ENCODE results near the gene JPH3. TPM values are rescaled to one million over a fixed set of nuclear protein-coding genes. Genes with fewer than 3 reads are reported as not detected.

The JPH3 gene
- total and polyA plus RNA-seq, 10 of the 15 experiments (the other 5 are each of a cell fraction or from before 2014, with no cell fraction given): 0.05 TPM; not detected in 9

DNA sequence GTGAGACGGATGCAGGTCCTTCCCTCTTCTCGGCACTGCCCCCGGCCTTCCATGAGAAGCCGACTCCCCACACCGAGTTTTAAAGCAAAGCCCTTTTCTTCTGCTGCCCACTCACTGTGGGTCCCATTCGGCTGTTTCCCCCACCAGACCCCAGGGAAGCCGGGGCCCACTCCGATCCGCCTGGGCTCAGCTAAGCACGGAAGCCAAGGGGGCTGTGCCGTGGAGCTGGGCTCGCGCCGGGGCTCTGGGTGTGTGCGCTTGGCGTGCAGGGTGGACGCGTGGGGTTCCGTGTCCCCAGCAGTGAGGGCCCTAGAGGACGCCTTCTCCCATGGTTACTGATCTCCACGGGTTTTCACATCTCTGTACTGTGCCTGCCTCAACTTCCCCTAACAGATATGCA, 94.9 kb downstream of the JPH3 start:
- no peak overlapping the region for H3K9ac ChIP-seq (ENCODE audit: control insufficient read depth, insufficient read depth, low read length)
- no peaks in the 10 kb centered on the region for H4K20me1 ChIP-seq (ENCODE audit: control insufficient read depth, insufficient read depth)
- H3K27me3 ChIP-seq (replicated peaks in 1 of 2; ENCODE audit: control insufficient read depth in 2 of 2, insufficient read depth in 2 of 2, low read length in 1 of 2): no peaks in the 10 kb centered on the region
- peaks cover 12 to 14% of the 10 kb centered on the region in 2 experiments; a peak in 3 of 4 replicates for H3K36me3 ChIP-seq (ENCODE audit: control insufficient read depth in 2 of 2, insufficient read depth in 2 of 2, low read length in 1 of 2)
- no peak overlapping the region for H2AFZ ChIP-seq (ENCODE audit: control insufficient read depth, low read depth, low read length)
- RAD21 ChIA-PET (ENCODE audit: unreplicated experiment): no interaction called here
- peaks cover 32% of the 10 kb centered on the region for H3K4me1 ChIP-seq (ENCODE audit: control insufficient read depth, insufficient read depth, low read length)
- POLR2A ChIA-PET: no interaction called here
- no peaks in the 10 kb centered on the region for H3K79me2 ChIP-seq (ENCODE audit: control insufficient read depth, insufficient read depth, low read length)
- no TSS peak for BruUV-seq (replicated peaks)
- DNase-seq (ENCODE audit: low read depth, low spot score) (no peak), FAIRE-seq (no peak), ATAC-seq (no peak)
- no peaks in the 10 kb centered on the region for H3K9me3 ChIP-seq (replicated peaks; ENCODE audit: control insufficient read depth, insufficient read depth, low read length)
- H3K4me3 ChIP-seq: no peak overlapping the region
- no peak overlapping the region for H3K27ac ChIP-seq (ENCODE audit: control insufficient read depth, insufficient read depth)
- intact Hi-C loops (cut with micrococcal nuclease; ENCODE audit: unreplicated experiment): no loop called here
- 97% methylated on average over 18 of the region's 21 CpGs for WGBS (ENCODE audit: insufficient coverage, insufficient replicate concordance, low lambda C conversion rate, missing lambda C conversion rate)
- SMC1A ChIA-PET (ENCODE audit: uncharacterized antibody, unreplicated experiment): no interaction called here
- CTCF ChIA-PET: no interaction called here
- H3K4me2 ChIP-seq (ENCODE audit: control insufficient read depth, insufficient read depth): no peak overlapping the region
- in situ Hi-C loops (cut with MboI): no loop called here
- no peak for TF ChIP-seq RUNX3 (IDR thresholded peaks at IDR 0.05; ENCODE audit: low read length)
- TF ChIP-seq, protein P1, sequence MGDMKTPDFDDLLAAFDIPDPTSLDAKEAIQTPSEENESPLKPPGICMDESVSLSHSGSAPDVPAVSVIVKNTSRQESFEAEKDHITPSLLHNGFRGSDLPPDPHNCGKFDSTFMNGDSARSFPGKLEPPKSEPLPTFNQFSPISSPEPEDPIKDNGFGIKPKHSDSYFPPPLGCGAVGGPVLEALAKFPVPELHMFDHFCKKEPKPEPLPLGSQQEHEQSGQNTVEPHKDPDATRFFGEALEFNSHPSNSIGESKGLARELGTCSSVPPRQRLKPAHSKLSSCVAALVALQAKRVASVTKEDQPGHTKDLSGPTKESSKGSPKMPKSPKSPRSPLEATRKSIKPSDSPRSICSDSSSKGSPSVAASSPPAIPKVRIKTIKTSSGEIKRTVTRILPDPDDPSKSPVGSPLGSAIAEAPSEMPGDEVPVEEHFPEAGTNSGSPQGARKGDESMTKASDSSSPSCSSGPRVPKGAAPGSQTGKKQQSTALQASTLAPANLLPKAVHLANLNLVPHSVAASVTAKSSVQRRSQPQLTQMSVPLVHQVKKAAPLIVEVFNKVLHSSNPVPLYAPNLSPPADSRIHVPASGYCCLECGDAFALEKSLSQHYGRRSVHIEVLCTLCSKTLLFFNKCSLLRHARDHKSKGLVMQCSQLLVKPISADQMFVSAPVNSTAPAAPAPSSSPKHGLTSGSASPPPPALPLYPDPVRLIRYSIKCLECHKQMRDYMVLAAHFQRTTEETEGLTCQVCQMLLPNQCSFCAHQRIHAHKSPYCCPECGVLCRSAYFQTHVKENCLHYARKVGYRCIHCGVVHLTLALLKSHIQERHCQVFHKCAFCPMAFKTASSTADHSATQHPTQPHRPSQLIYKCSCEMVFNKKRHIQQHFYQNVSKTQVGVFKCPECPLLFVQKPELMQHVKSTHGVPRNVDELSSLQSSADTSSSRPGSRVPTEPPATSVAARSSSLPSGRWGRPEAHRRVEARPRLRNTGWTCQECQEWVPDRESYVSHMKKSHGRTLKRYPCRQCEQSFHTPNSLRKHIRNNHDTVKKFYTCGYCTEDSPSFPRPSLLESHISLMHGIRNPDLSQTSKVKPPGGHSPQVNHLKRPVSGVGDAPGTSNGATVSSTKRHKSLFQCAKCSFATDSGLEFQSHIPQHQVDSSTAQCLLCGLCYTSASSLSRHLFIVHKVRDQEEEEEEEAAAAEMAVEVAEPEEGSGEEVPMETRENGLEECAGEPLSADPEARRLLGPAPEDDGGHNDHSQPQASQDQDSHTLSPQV (IDR thresholded peaks at IDR 0.05): no peak
- TF ChIP-seq, protein P2, sequence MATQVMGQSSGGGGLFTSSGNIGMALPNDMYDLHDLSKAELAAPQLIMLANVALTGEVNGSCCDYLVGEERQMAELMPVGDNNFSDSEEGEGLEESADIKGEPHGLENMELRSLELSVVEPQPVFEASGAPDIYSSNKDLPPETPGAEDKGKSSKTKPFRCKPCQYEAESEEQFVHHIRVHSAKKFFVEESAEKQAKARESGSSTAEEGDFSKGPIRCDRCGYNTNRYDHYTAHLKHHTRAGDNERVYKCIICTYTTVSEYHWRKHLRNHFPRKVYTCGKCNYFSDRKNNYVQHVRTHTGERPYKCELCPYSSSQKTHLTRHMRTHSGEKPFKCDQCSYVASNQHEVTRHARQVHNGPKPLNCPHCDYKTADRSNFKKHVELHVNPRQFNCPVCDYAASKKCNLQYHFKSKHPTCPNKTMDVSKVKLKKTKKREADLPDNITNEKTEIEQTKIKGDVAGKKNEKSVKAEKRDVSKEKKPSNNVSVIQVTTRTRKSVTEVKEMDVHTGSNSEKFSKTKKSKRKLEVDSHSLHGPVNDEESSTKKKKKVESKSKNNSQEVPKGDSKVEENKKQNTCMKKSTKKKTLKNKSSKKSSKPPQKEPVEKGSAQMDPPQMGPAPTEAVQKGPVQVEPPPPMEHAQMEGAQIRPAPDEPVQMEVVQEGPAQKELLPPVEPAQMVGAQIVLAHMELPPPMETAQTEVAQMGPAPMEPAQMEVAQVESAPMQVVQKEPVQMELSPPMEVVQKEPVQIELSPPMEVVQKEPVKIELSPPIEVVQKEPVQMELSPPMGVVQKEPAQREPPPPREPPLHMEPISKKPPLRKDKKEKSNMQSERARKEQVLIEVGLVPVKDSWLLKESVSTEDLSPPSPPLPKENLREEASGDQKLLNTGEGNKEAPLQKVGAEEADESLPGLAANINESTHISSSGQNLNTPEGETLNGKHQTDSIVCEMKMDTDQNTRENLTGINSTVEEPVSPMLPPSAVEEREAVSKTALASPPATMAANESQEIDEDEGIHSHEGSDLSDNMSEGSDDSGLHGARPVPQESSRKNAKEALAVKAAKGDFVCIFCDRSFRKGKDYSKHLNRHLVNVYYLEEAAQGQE (IDR thresholded peaks at IDR 0.05; ENCODE audit: low read depth, low read length): no peak
- no peak for TF ChIP-seq IRF4 (IDR thresholded peaks at IDR 0.05; ENCODE audit: low read depth, low read length)
- TF ChIP-seq DPF2 (IDR thresholded peaks at IDR 0.05): no peak
- no peak for TF ChIP-seq SMAD5 (IDR thresholded peaks at IDR 0.05; ENCODE audit: low read depth)
- no peak for TF ChIP-seq BMI1 (IDR thresholded peaks at IDR 0.05; ENCODE audit: borderline replicate concordance)
- no peak for TF ChIP-seq POLR2AphosphoS5 (IDR thresholded peaks at IDR 0.05; ENCODE audit: low read length)
- TF ChIP-seq, protein P3, sequence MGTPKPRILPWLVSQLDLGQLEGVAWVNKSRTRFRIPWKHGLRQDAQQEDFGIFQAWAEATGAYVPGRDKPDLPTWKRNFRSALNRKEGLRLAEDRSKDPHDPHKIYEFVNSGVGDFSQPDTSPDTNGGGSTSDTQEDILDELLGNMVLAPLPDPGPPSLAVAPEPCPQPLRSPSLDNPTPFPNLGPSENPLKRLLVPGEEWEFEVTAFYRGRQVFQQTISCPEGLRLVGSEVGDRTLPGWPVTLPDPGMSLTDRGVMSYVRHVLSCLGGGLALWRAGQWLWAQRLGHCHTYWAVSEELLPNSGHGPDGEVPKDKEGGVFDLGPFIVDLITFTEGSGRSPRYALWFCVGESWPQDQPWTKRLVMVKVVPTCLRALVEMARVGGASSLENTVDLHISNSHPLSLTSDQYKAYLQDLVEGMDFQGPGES (IDR thresholded peaks at IDR 0.05): no peak
- TF ChIP-seq, protein P4, sequence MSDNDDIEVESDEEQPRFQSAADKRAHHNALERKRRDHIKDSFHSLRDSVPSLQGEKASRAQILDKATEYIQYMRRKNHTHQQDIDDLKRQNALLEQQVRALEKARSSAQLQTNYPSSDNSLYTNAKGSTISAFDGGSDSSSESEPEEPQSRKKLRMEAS (IDR thresholded peaks at IDR 0.05; ENCODE audit: low read depth, low read length): no peak
- TF ChIP-seq, protein P5, sequence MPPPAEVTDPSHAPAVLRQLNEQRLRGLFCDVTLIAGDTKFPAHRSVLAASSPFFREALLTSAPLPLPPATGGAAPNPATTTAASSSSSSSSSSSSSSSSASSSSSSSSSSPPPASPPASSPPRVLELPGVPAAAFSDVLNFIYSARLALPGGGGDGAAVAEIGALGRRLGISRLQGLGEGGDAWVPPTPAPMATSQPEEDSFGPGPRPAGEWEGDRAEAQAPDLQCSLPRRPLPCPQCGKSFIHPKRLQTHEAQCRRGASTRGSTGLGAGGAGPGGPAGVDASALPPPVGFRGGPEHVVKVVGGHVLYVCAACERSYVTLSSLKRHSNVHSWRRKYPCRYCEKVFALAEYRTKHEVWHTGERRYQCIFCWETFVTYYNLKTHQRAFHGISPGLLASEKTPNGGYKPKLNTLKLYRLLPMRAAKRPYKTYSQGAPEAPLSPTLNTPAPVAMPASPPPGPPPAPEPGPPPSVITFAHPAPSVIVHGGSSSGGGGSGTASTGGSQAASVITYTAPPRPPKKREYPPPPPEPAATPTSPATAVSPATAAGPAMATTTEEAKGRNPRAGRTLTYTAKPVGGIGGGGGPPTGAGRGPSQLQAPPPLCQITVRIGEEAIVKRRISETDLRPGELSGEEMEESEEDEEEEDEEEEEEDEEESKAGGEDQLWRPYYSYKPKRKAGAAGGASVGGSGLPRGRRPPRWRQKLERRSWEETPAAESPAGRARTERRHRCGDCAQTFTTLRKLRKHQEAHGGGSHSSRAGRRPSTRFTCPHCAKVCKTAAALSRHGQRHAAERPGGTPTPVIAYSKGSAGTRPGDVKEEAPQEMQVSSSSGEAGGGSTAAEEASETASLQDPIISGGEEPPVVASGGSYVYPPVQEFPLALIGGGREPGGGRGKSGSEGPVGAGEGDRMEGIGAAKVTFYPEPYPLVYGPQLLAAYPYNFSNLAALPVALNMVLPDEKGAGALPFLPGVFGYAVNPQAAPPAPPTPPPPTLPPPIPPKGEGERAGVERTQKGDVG (CRISPR knock-in tag; IDR thresholded peaks at IDR 0.05): no peak
- no peak for TF ChIP-seq RAD51 (IDR thresholded peaks at IDR 0.05)
- no peak for TF ChIP-seq MTA3 (IDR thresholded peaks at IDR 0.05; ENCODE audit: borderline replicate concordance, low read length)
- TF ChIP-seq EED (IDR thresholded peaks at IDR 0.05; ENCODE audit: low read depth): no peak

Data from GM12878 (cell line).